ENCODE measurements around the gene AAMDC. TPM values are rescaled to one million over a fixed set of nuclear protein-coding genes. Genes with fewer than 3 reads are reported as not detected.
"Not testable (repeated sequence)": the region's sequence is repeated elsewhere in the genome, so short reads cannot be mapped to it uniquely, and the experiment has no call there.

AAMDC gene
- total and polyA plus RNA-seq, 4 donors, result 9.0 to 55.7 (median 27.5) TPM

DNA sequence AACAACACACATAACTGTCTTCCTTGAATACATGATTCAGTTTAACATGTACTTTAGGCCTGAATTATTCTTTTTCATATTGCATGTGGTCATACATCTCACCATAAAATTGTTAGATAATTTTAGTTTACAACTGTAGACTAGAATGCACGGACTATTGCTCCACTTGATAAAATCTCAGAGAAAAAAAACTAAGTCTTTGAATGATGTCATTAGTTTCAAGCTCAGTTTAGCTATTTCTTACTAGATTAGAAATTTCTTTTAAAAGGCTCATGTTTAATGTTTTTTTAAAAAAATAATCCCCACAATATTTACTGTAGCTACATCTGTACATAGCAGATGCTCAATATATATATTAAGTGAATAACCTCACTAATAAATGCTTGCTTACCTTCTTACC, 5.5 kb upstream of the AAMDC start:
- peaks cover 5% of the 10 kb centered on the region for H3K4me1 ChIP-seq (ENCODE audit: control insufficient read depth, insufficient read depth, low read length)
- H3K36me3 ChIP-seq (ENCODE audit: control insufficient read depth, insufficient read depth, low read length), result peaks cover 2% of the 10 kb centered on the region
- DNase-seq (ENCODE audit: low read depth in 4 of 6, low spot score in 6 of 6), result no peak
- H3K27ac ChIP-seq (ENCODE audit: low read depth, low read length), result no peak overlapping the region
- H3K27me3 ChIP-seq (ENCODE audit: control insufficient read depth, insufficient read depth, low read length), result no peaks in the 10 kb centered on the region
- H3K4me3 ChIP-seq (ENCODE audit: low read depth, low read length), result no peak overlapping the region
- WGBS (ENCODE audit: insufficient coverage), result no CpG with 5 or more reads among the region's 1 CpG
- H3K9me3 ChIP-seq (ENCODE audit: control insufficient read depth, insufficient read depth, low read length), result peaks cover 5% of the 10 kb centered on the region

DNA sequence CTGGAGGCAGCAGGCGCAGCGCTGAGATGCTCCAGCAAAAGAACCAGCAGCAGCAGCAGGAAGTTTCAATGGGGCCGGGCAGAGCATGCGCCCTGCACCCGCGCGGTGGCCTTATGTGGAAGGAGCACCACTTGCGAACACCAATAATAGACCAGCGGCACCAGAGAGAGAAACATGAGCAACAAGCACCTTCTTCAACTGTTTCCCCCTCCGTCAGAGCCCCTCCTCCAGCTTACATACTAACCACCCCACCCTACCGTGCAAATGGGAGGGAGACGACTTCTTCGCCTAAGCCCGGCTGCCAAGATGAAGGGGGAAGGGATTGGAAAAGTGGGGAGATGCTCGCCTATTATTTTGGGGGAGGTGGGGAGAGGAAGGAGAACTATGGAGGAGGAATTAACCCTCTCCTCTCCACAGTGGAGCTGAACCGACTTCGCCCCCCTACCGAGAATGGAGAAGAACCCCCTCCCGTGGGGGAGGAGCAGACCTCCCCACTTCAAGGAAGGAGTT, 1.5 kb upstream of the AAMDC start:
- Histone ChIP-seq H3K27ac (ENCODE audit: low read depth, low read length) (peak overlapping the region; percentile 98), H3K4me3 (ENCODE audit: low read depth, low read length) (peak overlapping the region; percentile 96), H3K9me3 (ENCODE audit: control insufficient read depth, insufficient read depth, low read length) (peaks cover 5% of the 10 kb centered on the region), H3K27me3 (ENCODE audit: control insufficient read depth, insufficient read depth, low read length) (no peaks in the 10 kb centered on the region), H3K4me1 (ENCODE audit: control insufficient read depth, insufficient read depth, low read length) (peaks cover 14% of the 10 kb centered on the region), H3K36me3 (ENCODE audit: control insufficient read depth, insufficient read depth, low read length) (no peaks in the 10 kb centered on the region)
- DNase-seq (ENCODE audit: low read depth in 4 of 6, low spot score in 6 of 6), result peak; percentile 68 to 97 (median 80)
- WGBS (ENCODE audit: insufficient coverage), result 0% methylated on average over 9 of the region's 19 CpGs

DNA sequence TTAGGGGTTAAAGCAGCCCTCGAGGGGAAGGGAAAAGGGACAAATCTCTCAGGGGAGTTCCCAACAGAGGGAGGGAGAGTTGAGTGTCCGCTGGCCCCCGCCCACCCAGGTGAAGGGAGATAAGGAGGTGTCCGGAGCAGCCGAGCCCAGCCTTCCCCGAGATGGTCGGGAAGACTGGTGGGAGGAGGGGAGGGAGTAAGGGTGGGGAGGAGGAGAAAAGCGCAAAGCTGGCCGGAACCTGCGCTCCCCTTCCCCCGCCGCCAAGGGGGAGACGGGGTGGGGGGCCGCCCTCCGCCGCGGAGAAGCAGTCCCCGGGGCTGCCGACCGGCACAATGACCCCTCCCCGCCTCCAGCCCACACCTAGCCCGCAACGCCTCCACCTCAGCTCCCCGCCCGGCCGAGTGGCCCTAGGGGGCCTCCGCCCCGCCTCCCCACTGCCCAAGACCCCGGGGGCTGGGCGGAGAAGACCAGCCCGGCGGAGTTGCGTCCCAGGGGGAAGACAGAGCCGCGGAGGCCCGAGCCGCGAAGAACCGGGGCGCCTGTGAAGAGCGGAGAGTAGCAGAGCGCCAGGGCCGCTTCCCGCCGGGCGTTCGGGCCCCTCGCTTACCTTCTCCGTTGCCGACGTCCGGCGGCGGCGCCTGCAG, 901 bp upstream of the AAMDC start:
- DNase-seq (ENCODE audit: low read depth in 4 of 6, low spot score in 6 of 6), result peak in 1 of 6 donors; percentile 36
- H3K36me3 ChIP-seq (ENCODE audit: control insufficient read depth, insufficient read depth, low read length), result no peaks in the 10 kb centered on the region
- peak overlapping the region; percentile 98 for H3K27ac ChIP-seq (ENCODE audit: low read depth, low read length)
- H3K4me1 ChIP-seq (ENCODE audit: control insufficient read depth, insufficient read depth, low read length), result peaks cover 14% of the 10 kb centered on the region
- H3K9me3 ChIP-seq (ENCODE audit: control insufficient read depth, insufficient read depth, low read length), result peaks cover 2% of the 10 kb centered on the region
- no peaks in the 10 kb centered on the region for H3K27me3 ChIP-seq (ENCODE audit: control insufficient read depth, insufficient read depth, low read length)
- WGBS (ENCODE audit: insufficient coverage), result 0% methylated on average over 52 of the region's 55 CpGs
- peak overlapping the region; percentile 96 for H3K4me3 ChIP-seq (ENCODE audit: low read depth, low read length)

DNA sequence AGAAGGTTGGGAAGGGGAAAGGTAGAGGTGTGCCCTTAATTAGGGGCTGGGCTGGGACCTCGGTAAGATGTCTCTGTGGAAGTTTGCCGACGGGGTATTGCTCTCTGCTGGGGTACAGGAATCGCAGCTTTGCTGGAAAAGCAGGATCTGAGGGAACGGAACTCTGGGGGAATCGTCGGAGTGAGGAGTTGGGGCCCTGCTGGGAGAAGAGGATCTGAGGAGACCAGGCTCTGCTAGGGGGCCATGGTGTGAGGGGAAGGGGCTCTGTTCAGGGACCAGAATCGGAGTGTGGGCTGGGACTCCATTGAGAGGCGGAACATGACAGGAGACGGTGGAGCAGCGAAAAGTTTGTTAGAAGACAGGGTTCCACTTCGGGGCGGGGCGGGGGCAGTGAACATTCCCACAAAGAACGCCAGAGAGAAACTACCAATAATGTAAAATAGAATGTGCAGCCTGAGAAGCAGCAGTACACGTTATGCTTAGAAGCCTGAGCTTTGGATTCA, 456 bp downstream of the AAMDC start:
- Histone ChIP-seq H3K36me3 (ENCODE audit: control insufficient read depth, insufficient read depth, low read length) (no peaks in the 10 kb centered on the region), H3K27me3 (ENCODE audit: control insufficient read depth, insufficient read depth, low read length) (no peaks in the 10 kb centered on the region), H3K4me3 (ENCODE audit: low read depth, low read length) (peak overlapping the region; percentile 96), H3K27ac (ENCODE audit: low read depth, low read length) (peak overlapping the region; percentile 93), H3K9me3 (ENCODE audit: control insufficient read depth, insufficient read depth, low read length) (no peaks in the 10 kb centered on the region), H3K4me1 (ENCODE audit: control insufficient read depth, insufficient read depth, low read length) (peaks cover 14% of the 10 kb centered on the region)
- 2% methylated on average over 13 of the region's 16 CpGs for WGBS (ENCODE audit: insufficient coverage)
- peak in 3 of 6 donors; percentile 1 to 6 (median 3) for DNase-seq (ENCODE audit: low read depth in 4 of 6, low spot score in 6 of 6)

DNA sequence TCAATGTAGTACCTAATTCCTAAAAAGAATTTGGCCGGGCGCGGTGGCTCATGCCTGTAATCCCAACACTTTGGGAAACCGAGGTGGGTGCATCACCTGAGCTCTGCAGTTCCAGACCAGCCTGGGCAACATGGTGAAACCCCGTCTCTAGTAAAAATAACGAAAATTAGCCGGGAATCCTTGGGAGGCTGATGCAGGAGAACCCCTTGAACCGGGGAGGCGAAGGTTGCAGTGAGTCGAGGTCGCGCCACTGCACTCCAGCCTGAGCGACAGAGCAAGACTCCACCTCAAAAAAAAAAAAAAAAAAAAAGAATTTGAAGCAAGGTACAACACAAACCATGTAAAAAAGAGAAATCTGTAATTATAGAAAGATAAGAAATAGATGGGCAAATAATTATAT, 1.2 kb downstream of the AAMDC start:
- Histone ChIP-seq H3K4me1 (ENCODE audit: control insufficient read depth, insufficient read depth, low read length) (peaks cover 14% of the 10 kb centered on the region), H3K4me3 (ENCODE audit: low read depth, low read length) (peak overlapping the region; percentile 96), H3K27ac (ENCODE audit: low read depth, low read length) (peak overlapping the region; percentile 93)
- not testable (repeated sequence) for H3K36me3 ChIP-seq (ENCODE audit: control insufficient read depth, insufficient read depth, low read length); DNase-seq (ENCODE audit: low read depth in 4 of 6, low spot score in 6 of 6); H3K9me3 ChIP-seq (ENCODE audit: control insufficient read depth, insufficient read depth, low read length); H3K27me3 ChIP-seq (ENCODE audit: control insufficient read depth, insufficient read depth, low read length)
- 48% methylated on average over 6 of the region's 13 CpGs for WGBS (ENCODE audit: insufficient coverage)

DNA sequence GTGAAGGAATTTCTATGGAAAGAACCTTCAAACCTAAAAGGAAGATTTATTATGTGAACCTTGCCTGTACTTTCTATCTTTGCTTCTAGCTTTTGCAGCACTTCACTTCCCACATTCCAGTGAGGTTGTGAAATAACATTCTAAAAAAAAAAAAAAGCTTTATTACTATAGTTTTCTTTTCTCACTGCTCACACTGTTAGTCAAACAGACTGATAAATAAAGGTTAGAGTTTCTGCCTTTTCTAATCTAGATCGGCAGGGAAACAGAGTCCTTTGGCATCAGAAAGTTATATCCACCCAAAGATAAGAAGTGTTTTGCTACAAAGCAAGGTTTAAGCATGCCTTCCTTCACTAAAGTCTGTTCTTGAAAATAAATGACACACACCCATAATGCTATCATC, 2.8 kb downstream of the AAMDC start:
- Histone ChIP-seq H3K36me3 (ENCODE audit: control insufficient read depth, insufficient read depth, low read length) (no peaks in the 10 kb centered on the region), H3K27ac (ENCODE audit: low read depth, low read length) (no peak overlapping the region), H3K4me3 (ENCODE audit: low read depth, low read length) (no peak overlapping the region), H3K4me1 (ENCODE audit: control insufficient read depth, insufficient read depth, low read length) (peaks cover 9% of the 10 kb centered on the region), H3K27me3 (ENCODE audit: control insufficient read depth, insufficient read depth, low read length) (no peaks in the 10 kb centered on the region), H3K9me3 (ENCODE audit: control insufficient read depth, insufficient read depth, low read length) (no peaks in the 10 kb centered on the region)
- no CpG with 5 or more reads among the region's 1 CpG for WGBS (ENCODE audit: insufficient coverage)
- no peak for DNase-seq (ENCODE audit: low read depth in 4 of 6, low spot score in 6 of 6)

DNA sequence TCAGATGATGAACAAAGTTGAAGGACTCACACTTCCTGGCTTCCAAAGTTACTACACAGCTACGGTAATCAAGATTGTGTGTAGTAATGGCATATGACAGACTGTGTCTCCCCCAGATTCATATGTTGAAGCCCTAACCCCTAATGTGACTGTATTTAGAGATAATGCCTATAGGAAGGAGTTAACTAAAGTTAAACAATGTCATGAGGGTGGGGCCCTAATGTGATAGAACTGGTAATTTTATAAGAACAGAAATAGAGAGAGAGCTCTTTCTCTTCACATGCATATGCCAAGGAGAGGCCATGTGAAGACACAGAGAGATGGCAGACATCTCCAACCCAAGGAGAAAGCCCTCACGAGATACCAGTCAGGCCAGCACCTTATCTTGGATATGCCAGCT, 8.0 kb downstream of the AAMDC start:
- H3K27ac ChIP-seq (ENCODE audit: low read depth, low read length), result no peak overlapping the region
- no peak overlapping the region for H3K4me3 ChIP-seq (ENCODE audit: low read depth, low read length)
- no CpG with 5 or more reads among the region's 2 CpGs for WGBS (ENCODE audit: insufficient coverage)
- no peaks in the 10 kb centered on the region for H3K4me1 ChIP-seq (ENCODE audit: control insufficient read depth, insufficient read depth, low read length)
- no peaks in the 10 kb centered on the region for H3K27me3 ChIP-seq (ENCODE audit: control insufficient read depth, insufficient read depth, low read length)
- no peaks in the 10 kb centered on the region for H3K36me3 ChIP-seq (ENCODE audit: control insufficient read depth, insufficient read depth, low read length)
- peaks cover 8% of the 10 kb centered on the region for H3K9me3 ChIP-seq (ENCODE audit: control insufficient read depth, insufficient read depth, low read length)
- no peak for DNase-seq (ENCODE audit: low read depth in 4 of 6, low spot score in 6 of 6)

DNA sequence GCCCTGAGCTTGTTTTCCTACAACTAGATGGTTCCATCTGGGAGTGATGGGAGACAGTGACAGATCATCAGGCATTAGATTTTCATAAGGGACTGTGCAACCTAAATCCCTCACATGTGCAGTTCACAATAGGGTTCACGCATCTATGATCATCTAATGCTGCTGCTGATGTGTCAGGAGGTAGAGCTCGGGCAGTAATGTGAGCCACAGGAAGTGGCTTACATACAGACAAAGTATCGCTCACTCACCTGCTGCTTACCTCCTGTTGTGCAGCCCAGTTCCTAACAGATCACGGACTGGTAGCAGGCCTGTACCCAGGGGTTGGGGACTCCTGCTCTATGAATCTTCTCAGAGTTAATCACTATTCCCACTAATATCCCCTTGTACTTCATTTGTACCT, 12.4 kb downstream of the AAMDC start:
- Histone ChIP-seq H3K4me3 (ENCODE audit: low read depth, low read length) (no peak overlapping the region), H3K27me3 (ENCODE audit: control insufficient read depth, insufficient read depth, low read length) (no peaks in the 10 kb centered on the region), H3K9me3 (ENCODE audit: control insufficient read depth, insufficient read depth, low read length) (peaks cover 8% of the 10 kb centered on the region), H3K36me3 (ENCODE audit: control insufficient read depth, insufficient read depth, low read length) (no peaks in the 10 kb centered on the region), H3K27ac (ENCODE audit: low read depth, low read length) (no peak overlapping the region), H3K4me1 (ENCODE audit: control insufficient read depth, insufficient read depth, low read length) (no peaks in the 10 kb centered on the region)
- WGBS (ENCODE audit: insufficient coverage), result 100% methylated on average over 1 of the region's 4 CpGs
- no peak for DNase-seq (ENCODE audit: low read depth in 4 of 6, low spot score in 6 of 6)

DNA sequence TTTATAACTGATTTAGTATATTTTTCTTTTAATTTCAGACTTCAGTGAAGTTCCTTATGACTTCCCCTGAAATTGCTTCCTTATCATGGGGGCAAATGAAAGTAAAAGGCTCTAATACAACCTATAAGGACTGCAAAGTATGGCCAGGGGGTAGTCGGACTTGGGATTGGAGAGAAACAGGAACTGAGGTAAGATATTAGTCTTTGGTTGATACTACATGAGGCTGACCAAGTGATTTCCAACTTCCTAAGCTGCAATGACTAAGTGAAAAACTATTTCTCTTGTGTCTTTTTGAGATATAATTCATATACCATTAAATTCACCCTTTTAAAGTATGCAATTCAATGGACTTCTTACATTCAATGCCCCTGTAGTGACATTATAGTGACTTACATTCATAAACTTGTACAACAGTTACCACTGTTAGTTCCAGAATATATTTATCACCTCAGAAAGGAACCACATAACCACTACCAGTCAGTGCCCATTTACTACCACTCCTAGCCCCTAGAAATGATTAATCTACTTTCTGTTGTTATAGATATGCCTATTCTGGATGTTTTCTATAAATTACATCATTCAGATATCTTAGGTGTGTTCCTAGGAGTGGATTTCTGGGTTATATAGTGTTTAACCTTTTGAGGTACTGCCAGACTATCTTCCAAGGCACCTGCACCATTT, 21.6 kb downstream of the AAMDC start:
- no peak overlapping the region for H3K27ac ChIP-seq (ENCODE audit: low read depth, low read length)
- DNase-seq (ENCODE audit: low read depth in 4 of 6, low spot score in 6 of 6), result no peak
- H3K27me3 ChIP-seq (ENCODE audit: control insufficient read depth, insufficient read depth, low read length), result no peaks in the 10 kb centered on the region
- H3K9me3 ChIP-seq (ENCODE audit: control insufficient read depth, insufficient read depth, low read length), result peaks cover 10% of the 10 kb centered on the region
- H3K36me3 ChIP-seq (ENCODE audit: control insufficient read depth, insufficient read depth, low read length), result peaks cover 11% of the 10 kb centered on the region
- H3K4me1 ChIP-seq (ENCODE audit: control insufficient read depth, insufficient read depth, low read length), result no peaks in the 10 kb centered on the region
- H3K4me3 ChIP-seq (ENCODE audit: low read depth, low read length), result no peak overlapping the region
- no CpG with 5 or more reads among the region's 1 CpG for WGBS (ENCODE audit: insufficient coverage)

DNA sequence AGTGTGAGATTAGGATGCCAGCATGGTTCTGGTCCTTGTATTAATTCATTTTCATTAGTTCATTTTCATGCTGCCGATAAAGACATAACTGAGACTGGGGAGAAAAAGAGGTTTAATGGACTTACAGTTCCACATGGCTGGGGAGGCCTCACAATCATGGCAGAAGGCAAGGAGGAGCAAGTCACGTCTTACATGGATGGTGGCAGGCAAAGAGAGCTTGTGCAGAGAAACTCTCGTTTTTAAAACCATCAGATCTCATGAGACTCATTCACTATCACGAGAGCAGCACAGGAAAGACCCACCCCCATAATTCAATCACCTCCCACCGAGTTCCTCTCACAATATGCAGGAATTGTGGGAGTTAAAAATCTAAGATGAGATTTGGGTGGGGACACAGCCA, 22.8 kb downstream of the AAMDC start:
- not testable (repeated sequence) for H3K27ac ChIP-seq (ENCODE audit: low read depth, low read length); DNase-seq (ENCODE audit: low read depth in 4 of 6, low spot score in 6 of 6); H3K4me3 ChIP-seq (ENCODE audit: low read depth, low read length); H3K27me3 ChIP-seq (ENCODE audit: control insufficient read depth, insufficient read depth, low read length); H3K4me1 ChIP-seq (ENCODE audit: control insufficient read depth, insufficient read depth, low read length)
- H3K36me3 ChIP-seq (ENCODE audit: control insufficient read depth, insufficient read depth, low read length), result peaks cover 11% of the 10 kb centered on the region
- peaks cover 10% of the 10 kb centered on the region for H3K9me3 ChIP-seq (ENCODE audit: control insufficient read depth, insufficient read depth, low read length)
- no CpG with 5 or more reads among the region's 5 CpGs for WGBS (ENCODE audit: insufficient coverage)

Measured in spinal cord (tissue), 10 donors.